SK-N-SH (cell line): ENCODE measurements around the gene KAT6B. TPM values are rescaled to one million over a fixed set of nuclear protein-coding genes. Genes with fewer than 3 reads are reported as not detected.

Experiments
- CTCF ChIA-PET: fragments of 300-600, 350-600 bp; formaldehyde crosslinking; extraction: SDS; loops from one replicate; lab custom pipeline; 2021; lab: Yijun Ruan, JAX
- POLR2A ChIA-PET: fragments of 350-600 bp; sonication (Branson Sonifier 250); formaldehyde crosslinking; extraction: SDS; loops from one replicate; lab custom pipeline; 2020; ENCODE audit warnings: antibody characterized with exemption, inconsistent platforms; lab: Yijun Ruan, JAX
- DNase-seq: peaks from one replicate; pipeline ENCODE4 v3.0.0; 2012
- H2AFZ ChIP-seq: fragments of 200-600 bp; sonication (generic); 2 replicates; pipeline ENCODE4 v1.8.1; 2016; ENCODE audit warnings: antibody characterized with exemption, mild to moderate bottlenecking, low read depth
- H3F3A ChIP-seq: fragments of 200-600 bp; sonication (generic); replicated peaks from 2 replicates; pipeline ENCODE3; 2016; ENCODE audit warnings: antibody characterized with exemption, mild to moderate bottlenecking; ENCODE audit not compliant: insufficient read depth
- H3K27ac ChIP-seq, 2 experiments: fragments of 200-500 bp in 1 of 2; fragments of 200-600 bp in 1 of 2; sonication (Bioruptor generic) in 1 of 2; sonication (generic), shearing (Covaris generic) in 1 of 2; 2 replicates each; pipeline versions ENCODE4 v1.5.1 to v1.6.1; 2014 to 2016; ENCODE audit warnings: low read depth in 2 of 2, inconsistent platforms in 1 of 2, low read length in 1 of 2, mild to moderate bottlenecking in 1 of 2, mixed read lengths in 1 of 2
- H3K27me3 ChIP-seq: fragments of 200-600 bp; sonication (generic), shearing (Covaris generic); 2 replicates; pipeline ENCODE4 v1.6.1; 2016; ENCODE audit warnings: mixed run types; ENCODE audit not compliant: insufficient read depth
- H3K36me3 ChIP-seq, 2 experiments: fragments of 200-500 bp in 1 of 2; fragments of 200-600 bp in 1 of 2; sonication (Bioruptor generic) in 1 of 2; sonication (generic) in 1 of 2; replicated peaks in 1 of 2; 2 replicates each; pipeline versions ENCODE3 to v1.5.1; 2014 to 2016; ENCODE audit warnings: low read length in 1 of 2, mild to moderate bottlenecking in 1 of 2; ENCODE audit not compliant: insufficient read depth in 2 of 2, control insufficient read depth in 1 of 2
- H3K4me1 ChIP-seq, 2 experiments: fragments of 200-500 bp in 1 of 2; fragments of 200-600 bp in 1 of 2; sonication (Bioruptor generic) in 1 of 2; sonication (generic), shearing (Covaris generic) in 1 of 2; 2 replicates each; pipeline versions ENCODE4 v1.5.1 to v1.6.1; 2014 to 2016; ENCODE audit warnings: low read depth in 1 of 2, low read length in 1 of 2, mixed run types in 1 of 2; ENCODE audit not compliant: insufficient read depth in 2 of 2, control insufficient read depth in 1 of 2
- H3K4me2 ChIP-seq: fragments of 200-600 bp; sonication (generic), shearing (Covaris generic); 2 replicates; pipeline ENCODE4 v1.6.1; 2017; ENCODE audit warnings: mixed run types
- H3K4me3 ChIP-seq, 2 experiments: fragments of 200-500 bp in 1 of 2; fragments of 200-600 bp in 1 of 2; sonication (Bioruptor generic) in 1 of 2; sonication (generic), shearing (Covaris generic) in 1 of 2; 2 replicates each; pipeline versions ENCODE4 v1.5.1 to v1.8.1; 2014 to 2016; ENCODE audit warnings: low read depth in 2 of 2, inconsistent platforms in 1 of 2, low read length in 1 of 2, mild to moderate bottlenecking in 1 of 2, mixed read lengths in 1 of 2, moderate library complexity in 1 of 2
- H3K79me2 ChIP-seq: fragments of 200-600 bp; sonication (generic); 2 replicates; pipeline ENCODE4 v1.8.1; 2017; ENCODE audit warnings: mild to moderate bottlenecking; ENCODE audit not compliant: insufficient read depth
- H3K9ac ChIP-seq: fragments of 200-600 bp; sonication (generic); 2 replicates; pipeline ENCODE4 v1.6.1; 2017; ENCODE audit warnings: mixed run types
- H3K9me2 ChIP-seq: fragments of 200-600 bp; sonication (generic); 2 replicates; pipeline ENCODE4 v1.6.1; 2017; ENCODE audit warnings: mixed run types
- H3K9me3 ChIP-seq: fragments of 200-600 bp; sonication (generic); 2 replicates; pipeline ENCODE4 v1.6.1; 2017; ENCODE audit warnings: mixed run types, mild to moderate bottlenecking, moderate library complexity
- H4K20me1 ChIP-seq: fragments of 200-600 bp; sonication (generic); 2 replicates; pipeline ENCODE4 v1.6.1; 2017; ENCODE audit warnings: mild to moderate bottlenecking, mixed run types; ENCODE audit not compliant: insufficient read depth
- CHD2 ChIP-seq: fragments of 150-350 bp; IDR thresholded peaks from 2 replicates; pipeline ENCODE4 v1.6.1; 2018; ENCODE audit warnings: low read length; ENCODE audit not compliant: partially characterized antibody
- CTCF ChIP-seq: fragments of 200-600 bp; sonication (generic); IDR thresholded peaks from 2 replicates; pipeline ENCODE4 v1.6.1; 2017; ENCODE audit warnings: antibody characterized with exemption, mild to moderate bottlenecking, moderate library complexity
- EP300 ChIP-seq, 2 experiments: IDR thresholded peaks; 2 replicates each; pipeline versions ENCODE4 v1.4.0 to v1.6.1; 2012; ENCODE audit warnings: borderline replicate concordance in 1 of 2, low read depth in 1 of 2, low read length in 1 of 2
- FOSL2 ChIP-seq: IDR thresholded peaks from 2 replicates; pipeline ENCODE4 v1.4.0; 2012; ENCODE audit warnings: low read depth, mild to moderate bottlenecking, moderate library complexity, borderline replicate concordance
- FOXM1 ChIP-seq: IDR thresholded peaks from 2 replicates; pipeline ENCODE4 v1.4.0; 2012; ENCODE audit warnings: low read depth, mild to moderate bottlenecking
- GABPA ChIP-seq: IDR thresholded peaks from 2 replicates; pipeline ENCODE4 v1.4.0; 2012; ENCODE audit warnings: low read depth, mild to moderate bottlenecking
- JUND ChIP-seq: IDR thresholded peaks from 2 replicates; pipeline ENCODE4 v1.4.0; 2012
- MXI1 ChIP-seq: IDR thresholded peaks from 2 replicates; pipeline ENCODE4 v1.6.1; 2012; ENCODE audit warnings: mild to moderate bottlenecking, low read depth, low read length, improper control_type of control experiment
- POLR2AphosphoS5 ChIP-seq: IDR thresholded peaks from 2 replicates; pipeline ENCODE4 v1.6.1; 2012; ENCODE audit warnings: low read depth, low read length
- RAD21 ChIP-seq: IDR thresholded peaks from 2 replicates; pipeline ENCODE4 v1.6.1; 2012; ENCODE audit warnings: mild to moderate bottlenecking, low read length
- RCOR1 ChIP-seq: fragments of 150-350 bp; IDR thresholded peaks from 2 replicates; pipeline ENCODE4 v1.6.1; 2017; ENCODE audit warnings: antibody characterized with exemption, low read length
- REST ChIP-seq: IDR thresholded peaks from 2 replicates; pipeline ENCODE4 v1.6.1; 2012; ENCODE audit warnings: mild to moderate bottlenecking, low read depth, low read length, moderate library complexity
- TAF1 ChIP-seq: IDR thresholded peaks from 2 replicates; pipeline ENCODE4 v1.6.1; 2012; ENCODE audit warnings: low read depth, mild to moderate bottlenecking, low read length, moderate library complexity, borderline replicate concordance
- USF2 ChIP-seq: fragments of 150-350 bp; IDR thresholded peaks from 2 replicates; pipeline ENCODE4 v1.6.1; 2017; ENCODE audit warnings: antibody characterized with exemption, low read length, low read depth, borderline replicate concordance
- WGBS: methylation state at CpG from one replicate; pipeline ENCODE4 v1.1.6; 2017; ENCODE audit warnings: low lambda C conversion rate; 5-methylcytosine and 5-hydroxymethylcytosine counted together
- polyA plus RNA-seq, 3 experiments: library from polyadenylated mRNA; depleted of rRNA; stranded (reverse); fragments of >200 nt; gene quantifications; 2 replicates each; pipeline ENCODE4 v1.2.3, GENCODE V29; 2012

KAT6B gene
- polyA plus RNA-seq, 1 of the 3 experiments (the other 2 are of a cell fraction): 4.3 TPM

- Histone ChIP-seq H4K20me1 (no peaks in the 10 kb centered on the region), H3K9ac (no peak overlapping the region), H3F3A (peaks cover 3% of the 10 kb centered on the region), H3K36me3 (peaks cover 2 to 7% of the 10 kb centered on the region in 2 experiments), H3K4me3 (no peak overlapping the region), H2AFZ (no peak overlapping the region), H3K9me2 (no peaks in the 10 kb centered on the region), H3K79me2 (no peaks in the 10 kb centered on the region), H3K9me3 (no peaks in the 10 kb centered on the region), H3K4me1 (peaks cover 0 to 4% of the 10 kb centered on the region in 2 experiments; a peak in 1 of 4 replicates), H3K27ac (no peak overlapping the region), H3K4me2 (no peak overlapping the region), H3K27me3 (no peaks in the 10 kb centered on the region)
- no peak for DNase-seq
- CTCF ChIA-PET: no interaction called here
- POLR2A ChIA-PET: no interaction called here
- 90% methylated on average over 1 of the region's 1 CpG for WGBS
- TF ChIP-seq CTCF: no peak
- no peak for TF ChIP-seq EP300 (IDR thresholded peaks at IDR 0.05; ENCODE audit: borderline replicate concordance in 1 of 2, low read depth in 1 of 2, low read length in 1 of 2)
- no peak for TF ChIP-seq GABPA
- no peak for TF ChIP-seq POLR2AphosphoS5
- TF ChIP-seq CHD2: no peak
- no peak for TF ChIP-seq TAF1
- no peak for TF ChIP-seq JUND
- TF ChIP-seq USF2: no peak
- no peak for TF ChIP-seq RAD21
- TF ChIP-seq MXI1: no peak
- TF ChIP-seq FOSL2: no peak
- no peak for TF ChIP-seq FOXM1
- TF ChIP-seq RCOR1: no peak
- no peak for TF ChIP-seq REST
These were observed 182.6 kb downstream of the KAT6B start for GRCh38 chr10:75008952-75009351.
